HG02981 (cell line): ENCODE measurements around the gene KANK2.
"Not testable (repeated sequence)": the region's sequence is repeated elsewhere in the genome, so short reads cannot be mapped to it uniquely, and the experiment has no call there.

ENCODE experiments used
- ATAC-seq: cut with Tn5 transposase; IDR thresholded peaks from one replicate; pipeline ENCODE4 v1.9.1; 2021; ENCODE audit warnings: mild to moderate bottlenecking, moderate library complexity; ENCODE audit not compliant: unreplicated experiment

Gene KANK2

DNA sequence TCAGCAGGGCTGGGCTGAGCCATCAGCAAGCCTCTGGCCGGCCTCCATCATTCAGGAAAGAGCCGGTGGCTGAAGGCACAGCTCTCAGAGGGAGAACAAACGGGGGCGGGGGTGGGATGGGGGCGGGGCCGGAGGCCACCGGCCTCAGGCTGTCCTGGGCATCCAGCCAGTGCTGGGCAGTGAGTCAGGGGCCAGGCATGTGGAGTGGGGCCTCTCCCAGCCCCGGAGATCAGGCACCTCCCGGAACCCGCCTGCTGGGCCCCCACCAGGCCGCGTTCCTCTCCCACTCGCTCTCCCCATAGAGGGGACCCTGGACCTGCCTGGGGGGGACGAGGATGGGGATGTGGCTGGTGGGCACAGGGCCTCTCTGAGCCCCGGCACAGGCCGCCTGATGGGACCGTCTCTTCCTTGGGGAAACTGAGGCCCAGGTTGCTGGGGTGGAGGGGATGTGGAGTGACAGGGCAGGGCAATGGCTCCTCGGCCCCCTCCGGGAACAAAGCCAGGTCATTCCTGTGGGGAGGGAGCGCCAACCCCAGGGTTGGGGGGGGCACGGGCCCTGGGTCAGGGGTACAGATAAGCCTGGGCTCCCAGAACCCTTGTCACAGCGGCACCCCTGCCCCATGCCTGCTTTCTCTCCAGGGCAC is 54.7 kb downstream of the KANK2 start:
- ATAC-seq = no peak

DNA sequence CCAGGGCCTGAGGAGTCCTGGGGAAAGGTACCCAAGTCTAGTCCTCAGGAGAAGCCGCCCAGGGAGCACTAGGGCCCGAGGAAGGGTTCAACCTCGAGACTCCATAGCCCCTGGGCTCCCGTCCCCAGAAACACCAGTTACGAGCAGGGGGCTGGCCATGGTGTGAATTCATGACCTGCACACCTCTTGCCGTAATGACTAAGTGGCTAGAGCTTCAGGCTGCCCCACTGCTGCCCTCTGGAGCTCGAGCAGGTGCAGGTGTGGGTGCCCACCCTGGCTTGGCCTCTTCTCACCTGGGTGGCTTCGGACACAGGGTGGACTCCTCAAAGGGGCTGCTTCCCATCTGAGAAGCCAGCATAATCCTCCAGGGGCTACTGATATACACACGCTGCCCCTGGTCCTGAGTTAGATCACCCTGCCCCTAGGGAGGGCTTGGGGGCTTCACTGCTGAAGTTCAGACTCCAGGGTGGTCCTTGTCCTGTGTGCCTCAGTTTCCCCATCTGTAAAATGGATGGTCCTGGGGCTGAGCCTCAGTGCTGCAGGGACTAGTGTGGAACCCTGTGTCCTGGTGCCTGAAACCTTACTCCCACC is 55.3 kb downstream of the KANK2 start:
- no peak for ATAC-seq

DNA sequence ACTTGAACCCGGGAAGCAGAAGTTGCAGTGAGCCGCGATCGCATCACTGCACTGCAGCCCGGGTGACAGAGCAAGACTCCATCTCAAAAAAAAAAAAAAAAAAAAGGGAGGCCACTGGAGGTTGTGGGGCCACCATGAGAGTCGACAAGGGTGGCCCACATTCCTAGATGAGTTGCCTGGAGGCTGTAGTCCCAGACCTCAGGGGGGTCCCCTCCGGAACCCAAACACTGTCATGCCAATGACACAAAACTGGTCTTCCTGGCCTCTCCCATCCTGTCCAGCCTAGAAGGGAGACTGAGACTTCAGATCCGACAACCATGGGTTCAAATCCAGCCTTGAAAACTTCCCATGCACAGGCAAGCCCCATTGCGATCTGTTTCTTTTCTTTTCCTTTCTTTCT is 56.4 kb downstream of the KANK2 start:
- ATAC-seq = no peak

DNA sequence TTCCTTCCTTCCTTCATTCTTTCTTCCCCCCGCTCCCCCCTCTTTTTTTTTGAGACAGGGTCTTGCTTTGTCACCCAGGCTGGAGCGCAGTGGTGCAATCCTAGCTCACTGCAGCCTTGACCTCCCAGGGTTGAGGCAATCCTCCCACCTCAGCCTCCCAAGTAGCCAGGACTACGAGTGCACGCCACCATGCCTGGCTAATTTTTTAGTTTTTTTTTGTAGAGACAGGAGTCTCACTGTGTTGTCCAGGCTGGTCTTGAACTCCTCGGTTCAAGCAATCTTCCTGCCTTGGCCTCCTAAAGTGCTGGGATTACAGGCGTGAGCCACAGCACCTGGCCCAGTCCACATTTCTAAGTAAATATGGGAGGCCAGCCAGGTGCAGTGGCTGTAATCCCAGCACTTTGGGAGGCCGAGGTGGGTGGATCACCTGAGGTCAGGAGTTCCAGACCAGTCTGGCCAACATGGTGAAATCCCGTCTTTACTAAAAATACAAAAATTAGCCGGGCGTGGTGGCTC is 57.3 kb downstream of the KANK2 start:
- not testable (repeated sequence) for ATAC-seq

GRCh38 chr19:11138601-11139300 is 58.6 kb downstream of the KANK2 start:
- no peak for ATAC-seq

- ATAC-seq = no peak
Measured at GRCh38 chr19:11137542-11138384, 59.6 kb downstream of the KANK2 start.

- no peak for ATAC-seq
Measured at GRCh38 chr19:11136400-11137101, 60.8 kb downstream of the KANK2 start.

DNA sequence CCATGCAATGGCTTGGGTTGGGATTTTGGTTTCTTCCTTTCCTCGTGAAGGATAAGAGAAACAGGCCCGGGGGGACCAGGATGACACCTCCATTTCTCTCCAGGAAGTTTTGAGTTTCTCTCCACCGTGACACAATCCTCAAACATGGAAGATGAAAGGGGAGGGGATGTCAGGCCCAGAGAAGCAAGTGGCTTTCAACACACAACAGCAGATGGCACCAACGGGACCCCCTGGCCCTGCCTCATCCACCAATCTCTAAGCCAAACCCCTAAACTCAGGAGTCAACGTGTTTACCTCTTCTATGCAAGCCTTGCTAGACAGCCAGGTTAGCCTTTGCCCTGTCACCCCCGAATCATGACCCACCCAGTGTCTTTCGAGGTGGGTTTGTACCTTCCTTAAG is 65.9 kb downstream of the KANK2 start:
- ATAC-seq = no peak

DNA sequence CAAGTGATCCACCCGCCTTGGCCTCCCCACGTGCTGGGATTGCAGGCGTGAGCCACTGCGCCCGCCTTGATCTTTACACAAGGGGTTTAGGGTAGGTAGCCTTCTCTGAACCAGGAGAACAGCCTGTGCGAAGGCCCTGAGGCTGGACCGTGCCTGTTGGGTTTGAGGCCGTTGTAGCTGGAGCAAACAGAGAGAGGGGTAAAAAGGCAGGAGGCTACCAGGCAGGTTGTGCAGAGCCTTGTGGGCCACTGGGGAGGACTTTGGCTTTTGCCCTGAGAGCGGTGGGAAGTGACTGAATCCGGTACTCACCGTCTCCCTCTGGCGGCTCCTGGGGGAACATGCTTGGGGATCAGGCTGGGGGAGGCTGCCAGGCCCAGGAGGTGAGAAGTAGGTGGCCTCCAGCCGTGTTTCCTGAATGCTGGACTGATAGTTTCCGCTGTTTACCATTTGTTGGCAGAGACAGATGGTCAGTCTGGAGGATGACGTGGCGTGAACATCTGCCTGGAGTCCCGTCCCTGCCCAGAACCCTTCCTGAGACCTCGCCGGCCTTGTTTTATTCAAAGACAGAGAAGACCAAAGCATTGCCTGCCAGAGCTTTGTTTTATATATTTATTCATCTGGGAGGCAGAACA is 66.4 kb downstream of the KANK2 start:
- ATAC-seq = no peak

DNA sequence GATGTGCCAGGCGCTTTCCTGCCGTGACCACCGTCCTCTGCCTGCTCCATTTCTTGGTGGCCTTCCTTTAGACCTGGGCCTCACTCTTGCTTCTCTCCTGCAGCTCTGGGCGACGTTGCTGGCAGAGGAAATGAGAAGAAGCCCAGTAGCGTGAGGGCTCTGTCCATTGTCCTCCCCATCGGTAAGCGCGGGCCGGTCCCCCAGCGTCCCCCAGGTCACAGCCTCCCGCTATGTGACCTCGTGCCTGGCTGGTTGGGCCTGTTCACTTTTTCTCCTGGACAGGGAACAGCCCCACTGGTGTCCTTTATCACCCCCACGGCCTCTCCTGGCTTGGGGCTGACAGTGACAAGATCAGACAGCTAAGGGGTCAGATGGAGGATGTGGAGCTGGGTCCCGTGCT is 69.4 kb downstream of the KANK2 start:
- no peak for ATAC-seq

DNA sequence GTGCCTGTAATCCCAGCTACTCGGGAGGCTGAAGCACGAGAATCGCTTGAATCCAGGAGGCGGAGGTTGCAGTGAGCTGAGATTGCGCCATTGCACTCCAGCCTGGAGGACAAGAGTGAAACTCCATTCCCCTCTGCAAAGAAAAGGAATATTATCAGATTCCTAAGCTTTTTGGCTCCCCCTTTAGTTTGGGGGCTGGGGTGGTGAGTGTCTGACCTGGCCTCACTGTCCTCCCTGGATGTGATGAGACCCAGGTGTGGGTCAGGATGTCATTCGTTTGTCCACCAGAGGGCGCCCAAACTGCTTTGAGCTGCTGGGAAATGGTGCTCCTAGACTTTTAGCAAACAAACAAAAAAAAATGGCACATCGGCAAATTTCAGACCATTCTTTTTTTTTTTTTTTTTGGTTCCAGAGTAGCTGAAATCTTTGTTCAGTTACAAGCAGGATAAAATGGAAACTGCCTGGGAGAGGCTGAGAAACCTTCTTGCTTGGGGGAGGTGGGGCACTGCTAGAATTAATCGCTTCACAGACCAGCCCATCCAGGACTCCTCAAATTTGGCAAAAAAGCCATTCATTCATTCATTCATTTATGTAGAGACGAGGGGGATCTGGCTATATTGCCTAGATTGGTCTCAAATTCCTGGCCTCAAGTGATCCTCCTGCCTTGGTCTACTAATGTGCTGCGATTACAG is 71.2 kb downstream of the KANK2 start:
- no peak for ATAC-seq

DNA sequence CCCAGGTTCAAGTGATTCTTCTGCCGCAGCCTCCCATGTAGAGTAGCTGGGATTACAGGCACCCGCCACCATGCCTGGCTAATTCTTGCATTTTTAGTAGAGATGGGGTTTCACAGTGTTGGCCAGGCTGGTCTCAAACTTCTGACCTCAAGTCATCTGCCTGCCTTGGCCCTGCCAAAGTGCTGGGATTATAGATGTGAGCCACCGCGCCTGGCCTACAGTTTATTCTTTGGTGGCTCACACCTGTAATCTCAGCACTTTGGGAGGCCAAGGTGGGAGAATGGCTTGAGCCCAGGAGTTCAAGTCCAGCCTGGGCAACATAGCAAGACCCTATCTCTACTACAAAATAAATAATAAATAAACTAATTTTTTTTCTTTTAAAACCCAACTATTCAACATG is 73.2 kb downstream of the KANK2 start:
- not testable (repeated sequence) for ATAC-seq

DNA sequence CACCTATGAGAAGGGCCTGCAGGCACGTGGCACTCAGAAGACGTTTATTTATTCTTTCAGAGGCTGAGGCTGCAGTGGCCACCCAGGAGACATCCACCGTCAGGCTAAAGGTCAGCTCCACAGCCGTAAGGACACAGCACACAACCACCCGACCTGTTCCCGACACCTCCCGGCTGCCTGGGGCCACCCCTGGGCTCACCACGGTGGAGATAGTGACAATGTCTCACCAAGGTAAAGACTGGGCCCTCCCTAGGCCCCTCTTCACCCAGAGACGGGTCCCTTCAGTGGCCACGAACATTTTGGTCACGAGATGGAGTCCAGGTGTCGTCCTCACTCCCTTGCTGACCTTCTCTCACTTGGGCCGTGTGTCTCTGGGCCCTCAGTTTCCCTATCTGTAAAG is 74.2 kb downstream of the KANK2 start:
- no peak for ATAC-seq

- not testable (repeated sequence) for ATAC-seq
Measured at GRCh38 chr19:11121963-11122362, 75.4 kb downstream of the KANK2 start.

DNA sequence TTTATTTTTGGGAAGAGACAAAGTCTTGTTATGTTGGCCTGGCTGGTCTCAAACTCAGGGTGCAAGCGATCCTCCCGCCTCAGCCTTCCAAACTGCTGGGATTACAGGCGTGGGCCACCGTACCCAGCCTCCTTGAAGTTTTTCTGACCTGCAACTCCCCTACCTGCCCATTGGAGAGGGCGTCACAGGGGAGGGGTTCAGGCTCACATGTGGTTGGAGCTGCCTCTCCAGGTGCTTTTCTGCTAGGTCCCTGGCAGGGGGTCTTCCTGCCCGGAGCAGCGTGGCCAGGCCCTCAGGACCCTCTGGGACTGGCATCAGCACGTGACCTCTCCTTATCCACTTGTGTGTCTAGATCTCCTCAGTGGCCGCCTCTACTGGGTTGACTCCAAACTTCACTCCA is 80.8 kb downstream of the KANK2 start:
- ATAC-seq = no peak

DNA sequence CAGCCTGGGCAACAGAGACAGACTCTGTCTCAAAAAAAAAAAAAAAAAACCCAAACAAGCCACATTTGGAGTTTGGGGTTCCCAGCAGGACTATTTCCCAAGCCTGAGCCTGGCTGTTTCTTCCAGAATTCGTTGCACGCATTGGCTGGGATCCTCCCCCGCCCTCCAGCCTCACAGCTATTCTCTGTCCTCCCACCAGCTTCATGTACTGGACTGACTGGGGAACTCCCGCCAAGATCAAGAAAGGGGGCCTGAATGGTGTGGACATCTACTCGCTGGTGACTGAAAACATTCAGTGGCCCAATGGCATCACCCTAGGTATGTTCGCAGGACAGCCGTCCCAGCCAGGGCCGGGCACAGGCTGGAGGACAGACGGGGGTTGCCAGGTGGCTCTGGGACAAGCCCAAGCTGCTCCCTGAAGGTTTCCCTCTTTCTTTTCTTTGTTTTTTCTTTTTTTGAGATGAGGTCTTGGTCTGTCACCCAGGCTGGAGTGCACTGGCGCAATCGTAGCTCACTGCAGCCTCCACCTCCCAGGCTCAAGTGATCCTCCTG is 81.4 kb downstream of the KANK2 start:
- ATAC-seq = no peak

DNA sequence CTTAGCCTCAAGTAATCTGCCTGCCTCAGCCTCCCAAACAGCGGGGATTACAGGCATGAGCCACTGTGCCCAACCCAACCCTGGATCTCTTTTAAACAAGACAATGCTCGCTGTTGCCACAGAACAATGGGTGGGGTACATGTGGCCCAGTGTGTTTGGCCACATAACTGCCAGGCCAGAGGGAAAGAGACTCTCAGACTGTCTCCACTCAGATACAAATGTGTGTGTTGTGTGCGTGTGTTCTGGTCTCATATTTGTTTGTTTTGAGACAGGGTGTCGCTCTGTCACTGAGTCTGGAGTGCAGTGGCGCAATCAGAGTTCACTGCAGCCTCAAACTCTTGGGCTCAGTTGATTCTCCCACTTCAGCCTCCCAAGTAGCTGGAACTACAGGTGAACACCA is 82.3 kb downstream of the KANK2 start:
- no peak for ATAC-seq
